GM13976 (cell line): ENCODE data around the gene GOLGA5.

Experiments used
- DNase-seq: peaks from one replicate; pipeline ENCODE4 v3.0.0; 2012; ENCODE audit warnings: low spot score
- CTCF ChIP-seq: IDR thresholded peaks from 2 replicates; pipeline ENCODE4 v1.5.1; 2012; ENCODE audit warnings: borderline replicate concordance, mild to moderate bottlenecking; ENCODE audit not compliant: insufficient read depth; ENCODE audit errors: extremely low read depth, missing control alignments, control extremely low read depth
- in situ Hi-C: fragments of 300-500 bp; cut with MboI; formaldehyde crosslinking; loops from one replicate; pipeline ENCODE4 v1.12.0; 2022; ENCODE audit warnings: low sequenced_read_pairs, mixed read lengths, inconsistent platforms; ENCODE audit not compliant: unreplicated experiment

The GOLGA5 gene

GRCh38 chr14:92830902-92831301, 36.8 kb downstream of the GOLGA5 start:
- TF ChIP-seq CTCF: no peak
- in situ Hi-C loops: no loop called here
- no peak for DNase-seq

GRCh38 chr14:92832137-92832700, 38.1 kb downstream of the GOLGA5 start:
- in situ Hi-C loops: no loop called here
- no peak for DNase-seq
- TF ChIP-seq CTCF: no peak

- no peak for DNase-seq
- in situ Hi-C loops: no loop called here
- no peak for TF ChIP-seq CTCF
These were observed 47.8 kb downstream of the GOLGA5 start for GRCh38 chr14:92841930-92842329.

GRCh38 chr14:92844204-92844603, 50.1 kb downstream of the GOLGA5 start:
- DNase-seq: no peak
- TF ChIP-seq CTCF: no peak
- in situ Hi-C loops: no loop called here

GRCh38 chr14:92846162-92846897, 52.2 kb downstream of the GOLGA5 start:
- in situ Hi-C loops: no loop called here
- no peak for TF ChIP-seq CTCF
- DNase-seq: peak; percentile 70

- no peak for DNase-seq
- TF ChIP-seq CTCF: no peak
- in situ Hi-C loops: no loop called here
These were observed 53.2 kb downstream of the GOLGA5 start for GRCh38 chr14:92847278-92847677.
